GM12878 (cell line): Measurements from ENCODE around the gene RGP1. TPM values are rescaled to one million over a fixed set of nuclear protein-coding genes. Genes with fewer than 3 reads are reported as not detected.

Source experiments
- BACH1 ChIP-seq: fragments of 450-650 bp; IDR thresholded peaks from 2 replicates; pipeline ENCODE4 v1.6.1; 2017; ENCODE audit warnings: mild to moderate bottlenecking, borderline replicate concordance
- CBX5 ChIP-seq: sonication (generic); IDR thresholded peaks from 2 replicates; pipeline ENCODE4 v1.6.1; 2016; ENCODE audit warnings: low read depth, moderate library complexity, mild to moderate bottlenecking, inconsistent platforms
- EGR1 ChIP-seq, 2 experiments: IDR thresholded peaks; 1 replicate in 1 of 2; 2 replicates in 1 of 2; pipeline ENCODE4 v1.6.1; 2011 to 2012; ENCODE audit warnings: low read depth in 2 of 2, low read length in 2 of 2, borderline replicate concordance in 1 of 2, mild to moderate bottlenecking in 1 of 2, moderate library complexity in 1 of 2
- ESRRA ChIP-seq: IDR thresholded peaks from 2 replicates; pipeline ENCODE4 v1.6.1; 2012; ENCODE audit warnings: mild to moderate bottlenecking, low read length, improper control_type of control experiment
- FOXM1 ChIP-seq: IDR thresholded peaks from 2 replicates; pipeline ENCODE4 v1.6.1; 2012; ENCODE audit warnings: low read depth, mild to moderate bottlenecking, inconsistent platforms, low read length, moderate library complexity
- JUNB ChIP-seq: IDR thresholded peaks from 2 replicates; pipeline ENCODE4 v1.6.1; 2016; ENCODE audit warnings: antibody characterized with exemption, mild to moderate bottlenecking
- KLF5 ChIP-seq: fragments of 450-650 bp; IDR thresholded peaks from 2 replicates; pipeline ENCODE4 v1.6.1; 2014; ENCODE audit warnings: mild to moderate bottlenecking; ENCODE audit not compliant: partially characterized antibody
- MEF2B ChIP-seq: fragments of 450-650 bp; IDR thresholded peaks from 2 replicates; pipeline ENCODE4 v1.6.1; 2018; ENCODE audit warnings: mild to moderate bottlenecking, moderate library complexity; ENCODE audit not compliant: partially characterized antibody, poor library complexity, severe bottlenecking
- NFYB ChIP-seq: IDR thresholded peaks from 2 replicates; pipeline ENCODE4 v1.6.1; 2011; ENCODE audit warnings: low read depth, mild to moderate bottlenecking, low read length, improper control_type of control experiment, moderate library complexity; ENCODE audit not compliant: insufficient read depth
- NR2F1 ChIP-seq: fragments of 450-650 bp; conservative IDR thresholded peaks from 2 replicates; pipeline ENCODE4 v1.6.1; 2017; ENCODE audit warnings: mild to moderate bottlenecking
- PML ChIP-seq: IDR thresholded peaks from 2 replicates; pipeline ENCODE4 v1.6.1; 2012; ENCODE audit warnings: low read length, inconsistent platforms
- POLR2AphosphoS5 ChIP-seq: IDR thresholded peaks from 2 replicates; pipeline ENCODE4 v1.6.1; 2011; ENCODE audit warnings: mild to moderate bottlenecking, low read length, inconsistent platforms
- SP1 ChIP-seq: IDR thresholded peaks from one replicate; pipeline ENCODE4 v1.6.1; 2011; ENCODE audit warnings: low read depth, low read length
- STAT3 ChIP-seq: IDR thresholded peaks from 2 replicates; pipeline ENCODE4 v1.6.1; 2011; ENCODE audit warnings: low read depth, low read length, improper control_type of control experiment
- ZBED1 ChIP-seq: IDR thresholded peaks from 2 replicates; pipeline ENCODE4 v1.6.1; 2016; ENCODE audit warnings: borderline replicate concordance
- ZNF24 ChIP-seq: fragments of 450-650 bp; IDR thresholded peaks from 2 replicates; pipeline ENCODE4 v1.6.1; 2017; ENCODE audit warnings: antibody characterized with exemption, mild to moderate bottlenecking
- ZNF274 ChIP-seq: IDR thresholded peaks from one replicate; pipeline ENCODE4 v1.8.0; 2011; ENCODE audit not compliant: insufficient read length, insufficient read depth
- polyA plus RNA-seq, 11 experiments: library from polyadenylated mRNA; depleted of rRNA in 4 of 11; unstranded in 6 of 11; stranded (reverse) in 5 of 11; fragments of >200 nt; fragmentation: Nextera tagmentation in 4 of 11; fragmentation: Illumina TruSeq in 1 of 11; extraction: Ambion mirVana in 4 of 11; extraction: Trizol in 1 of 11; gene quantifications; 1 replicate in 1 of 11; 2 replicates in 10 of 11; pipeline versions ENCODE4 v1.2.1 to v1.2.3, GENCODE V29; 2011 to 2016; ENCODE audit warnings: inconsistent platforms in 2 of 11, missing spikeins in 2 of 11, low read depth in 1 of 11
- total RNA-seq, 4 experiments: library from RNA; depleted of rRNA in 3 of 4; stranded (reverse); fragments of >200 nt in 3 of 4; fragmentation: Illumina TruSeq in 1 of 4; extraction: Trizol in 1 of 4; gene quantifications; 2 replicates each; pipeline versions ENCODE4 v1.2.1 to v1.2.3, GENCODE V29; 2013 to 2021
- TF ChIP-seq, protein P1 (sequence below): IDR thresholded peaks from 2 replicates; pipeline ENCODE4 v1.6.1; 2011; ENCODE audit warnings: borderline replicate concordance, low read depth, mild to moderate bottlenecking, moderate library complexity, mixed read lengths, low read length; ENCODE audit not compliant: insufficient read depth; ENCODE audit errors: extremely low read length
- TF ChIP-seq, protein P2 (sequence below): fragments of 450-650 bp; IDR thresholded peaks from 2 replicates; pipeline ENCODE4 v1.6.1; 2018; ENCODE audit warnings: mild to moderate bottlenecking, low read depth, moderate library complexity; ENCODE audit not compliant: partially characterized antibody
- TF ChIP-seq, protein P3 (sequence below): IDR thresholded peaks from 2 replicates; pipeline ENCODE4 v1.6.1; 2012; ENCODE audit warnings: improper control_type of control experiment, low read depth, low read length; ENCODE audit not compliant: insufficient replicate concordance
- TF ChIP-seq, protein P4 (sequence below): IDR thresholded peaks from 2 replicates; pipeline ENCODE4 v1.6.1; 2012; ENCODE audit warnings: low read length, inconsistent platforms

Gene RGP1
- total and polyA plus RNA-seq, 10 of the 15 experiments (the other 5 are each of a cell fraction or from before 2014, with no cell fraction given): 0.44 to 14.9 (median 7.4) TPM

DNA sequence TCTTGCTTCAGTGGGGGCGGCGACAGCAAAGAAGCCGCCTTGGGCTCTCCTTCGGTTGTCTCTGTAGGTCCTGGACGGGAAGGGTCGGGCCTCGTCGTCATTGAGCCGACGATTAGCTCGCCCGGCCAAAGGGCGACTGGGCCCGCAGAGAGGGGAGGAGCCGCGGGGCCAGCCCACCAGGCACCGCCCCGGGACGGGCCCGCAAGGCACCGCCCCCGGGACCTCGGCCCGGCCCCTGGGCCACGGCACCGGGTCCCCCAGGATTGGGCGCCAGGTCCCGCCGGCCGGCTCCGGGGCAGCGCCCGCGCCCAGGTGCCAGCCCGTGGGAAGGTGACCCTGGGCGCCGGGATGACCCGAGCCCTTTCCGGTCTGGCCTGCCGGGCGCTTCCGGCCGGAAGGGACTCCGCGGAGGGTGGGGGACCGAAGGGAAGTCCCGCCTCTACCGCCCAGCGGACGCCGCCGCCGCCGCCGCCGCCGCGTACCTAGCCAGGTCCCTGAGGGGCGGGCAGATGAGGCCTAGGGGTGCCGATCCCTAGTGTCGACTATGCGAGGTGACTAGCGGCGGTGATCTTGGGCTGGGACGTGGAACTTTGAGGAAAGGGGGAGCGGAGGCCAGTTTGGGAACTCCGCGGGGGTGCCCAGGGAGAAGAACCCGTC is at the start of gene RGP1, which contains the start of gene GBA2 (continued):
- TF ChIP-seq BACH1: peak; percentile 78; the same call in 1 of the 2 replicates
- peak; percentile 77 for TF ChIP-seq KLF5
- TF ChIP-seq PML: no peak
- no peak for TF ChIP-seq JUNB
- TF ChIP-seq SP1: no peak
- TF ChIP-seq ZNF24: peak; percentile 41; the same call in 1 of the 2 replicates
- no peak for TF ChIP-seq FOXM1
- TF ChIP-seq CBX5: no peak
- TF ChIP-seq ZBED1: no peak
- TF ChIP-seq ZNF274: no peak
- TF ChIP-seq NFYB: no peak
- TF ChIP-seq ESRRA: peak; percentile 84; the same call in 1 of the 2 replicates
- TF ChIP-seq STAT3: no peak
- peak; percentile 64 for TF ChIP-seq MEF2B
- TF ChIP-seq, protein P1, sequence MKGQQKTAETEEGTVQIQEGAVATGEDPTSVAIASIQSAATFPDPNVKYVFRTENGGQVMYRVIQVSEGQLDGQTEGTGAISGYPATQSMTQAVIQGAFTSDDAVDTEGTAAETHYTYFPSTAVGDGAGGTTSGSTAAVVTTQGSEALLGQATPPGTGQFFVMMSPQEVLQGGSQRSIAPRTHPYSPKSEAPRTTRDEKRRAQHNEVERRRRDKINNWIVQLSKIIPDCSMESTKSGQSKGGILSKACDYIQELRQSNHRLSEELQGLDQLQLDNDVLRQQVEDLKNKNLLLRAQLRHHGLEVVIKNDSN: no peak
- 0 out of 2 replicates have a peak, but pooled peaks have one; percentile 35 for TF ChIP-seq POLR2AphosphoS5
- TF ChIP-seq EGR1 (IDR thresholded peaks at IDR 0.05; ENCODE audit: borderline replicate concordance in 1 of 2, low read depth in 2 of 2, low read length in 2 of 2): peak in 1 of 2 experiments; percentile 6; a peak in 1 of 3 replicates
- TF ChIP-seq, protein P2, sequence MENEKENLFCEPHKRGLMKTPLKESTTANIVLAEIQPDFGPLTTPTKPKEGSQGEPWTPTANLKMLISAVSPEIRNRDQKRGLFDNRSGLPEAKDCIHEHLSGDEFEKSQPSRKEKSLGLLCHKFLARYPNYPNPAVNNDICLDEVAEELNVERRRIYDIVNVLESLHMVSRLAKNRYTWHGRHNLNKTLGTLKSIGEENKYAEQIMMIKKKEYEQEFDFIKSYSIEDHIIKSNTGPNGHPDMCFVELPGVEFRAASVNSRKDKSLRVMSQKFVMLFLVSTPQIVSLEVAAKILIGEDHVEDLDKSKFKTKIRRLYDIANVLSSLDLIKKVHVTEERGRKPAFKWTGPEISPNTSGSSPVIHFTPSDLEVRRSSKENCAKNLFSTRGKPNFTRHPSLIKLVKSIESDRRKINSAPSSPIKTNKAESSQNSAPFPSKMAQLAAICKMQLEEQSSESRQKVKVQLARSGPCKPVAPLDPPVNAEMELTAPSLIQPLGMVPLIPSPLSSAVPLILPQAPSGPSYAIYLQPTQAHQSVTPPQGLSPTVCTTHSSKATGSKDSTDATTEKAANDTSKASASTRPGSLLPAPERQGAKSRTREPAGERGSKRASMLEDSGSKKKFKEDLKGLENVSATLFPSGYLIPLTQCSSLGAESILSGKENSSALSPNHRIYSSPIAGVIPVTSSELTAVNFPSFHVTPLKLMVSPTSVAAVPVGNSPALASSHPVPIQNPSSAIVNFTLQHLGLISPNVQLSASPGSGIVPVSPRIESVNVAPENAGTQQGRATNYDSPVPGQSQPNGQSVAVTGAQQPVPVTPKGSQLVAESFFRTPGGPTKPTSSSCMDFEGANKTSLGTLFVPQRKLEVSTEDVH: no peak
- TF ChIP-seq, protein P3, sequence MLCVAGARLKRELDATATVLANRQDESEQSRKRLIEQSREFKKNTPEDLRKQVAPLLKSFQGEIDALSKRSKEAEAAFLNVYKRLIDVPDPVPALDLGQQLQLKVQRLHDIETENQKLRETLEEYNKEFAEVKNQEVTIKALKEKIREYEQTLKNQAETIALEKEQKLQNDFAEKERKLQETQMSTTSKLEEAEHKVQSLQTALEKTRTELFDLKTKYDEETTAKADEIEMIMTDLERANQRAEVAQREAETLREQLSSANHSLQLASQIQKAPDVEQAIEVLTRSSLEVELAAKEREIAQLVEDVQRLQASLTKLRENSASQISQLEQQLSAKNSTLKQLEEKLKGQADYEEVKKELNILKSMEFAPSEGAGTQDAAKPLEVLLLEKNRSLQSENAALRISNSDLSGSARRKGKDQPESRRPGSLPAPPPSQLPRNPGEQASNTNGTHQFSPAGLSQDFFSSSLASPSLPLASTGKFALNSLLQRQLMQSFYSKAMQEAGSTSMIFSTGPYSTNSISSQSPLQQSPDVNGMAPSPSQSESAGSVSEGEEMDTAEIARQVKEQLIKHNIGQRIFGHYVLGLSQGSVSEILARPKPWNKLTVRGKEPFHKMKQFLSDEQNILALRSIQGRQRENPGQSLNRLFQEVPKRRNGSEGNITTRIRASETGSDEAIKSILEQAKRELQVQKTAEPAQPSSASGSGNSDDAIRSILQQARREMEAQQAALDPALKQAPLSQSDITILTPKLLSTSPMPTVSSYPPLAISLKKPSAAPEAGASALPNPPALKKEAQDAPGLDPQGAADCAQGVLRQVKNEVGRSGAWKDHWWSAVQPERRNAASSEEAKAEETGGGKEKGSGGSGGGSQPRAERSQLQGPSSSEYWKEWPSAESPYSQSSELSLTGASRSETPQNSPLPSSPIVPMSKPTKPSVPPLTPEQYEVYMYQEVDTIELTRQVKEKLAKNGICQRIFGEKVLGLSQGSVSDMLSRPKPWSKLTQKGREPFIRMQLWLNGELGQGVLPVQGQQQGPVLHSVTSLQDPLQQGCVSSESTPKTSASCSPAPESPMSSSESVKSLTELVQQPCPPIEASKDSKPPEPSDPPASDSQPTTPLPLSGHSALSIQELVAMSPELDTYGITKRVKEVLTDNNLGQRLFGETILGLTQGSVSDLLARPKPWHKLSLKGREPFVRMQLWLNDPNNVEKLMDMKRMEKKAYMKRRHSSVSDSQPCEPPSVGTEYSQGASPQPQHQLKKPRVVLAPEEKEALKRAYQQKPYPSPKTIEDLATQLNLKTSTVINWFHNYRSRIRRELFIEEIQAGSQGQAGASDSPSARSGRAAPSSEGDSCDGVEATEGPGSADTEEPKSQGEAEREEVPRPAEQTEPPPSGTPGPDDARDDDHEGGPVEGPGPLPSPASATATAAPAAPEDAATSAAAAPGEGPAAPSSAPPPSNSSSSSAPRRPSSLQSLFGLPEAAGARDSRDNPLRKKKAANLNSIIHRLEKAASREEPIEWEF: no peak
- TF ChIP-seq, protein P4, sequence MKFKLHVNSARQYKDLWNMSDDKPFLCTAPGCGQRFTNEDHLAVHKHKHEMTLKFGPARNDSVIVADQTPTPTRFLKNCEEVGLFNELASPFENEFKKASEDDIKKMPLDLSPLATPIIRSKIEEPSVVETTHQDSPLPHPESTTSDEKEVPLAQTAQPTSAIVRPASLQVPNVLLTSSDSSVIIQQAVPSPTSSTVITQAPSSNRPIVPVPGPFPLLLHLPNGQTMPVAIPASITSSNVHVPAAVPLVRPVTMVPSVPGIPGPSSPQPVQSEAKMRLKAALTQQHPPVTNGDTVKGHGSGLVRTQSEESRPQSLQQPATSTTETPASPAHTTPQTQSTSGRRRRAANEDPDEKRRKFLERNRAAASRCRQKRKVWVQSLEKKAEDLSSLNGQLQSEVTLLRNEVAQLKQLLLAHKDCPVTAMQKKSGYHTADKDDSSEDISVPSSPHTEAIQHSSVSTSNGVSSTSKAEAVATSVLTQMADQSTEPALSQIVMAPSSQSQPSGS: no peak
- TF ChIP-seq NR2F1: peak; percentile 100
